ENCODE results near the gene CELA2A.

DNA sequence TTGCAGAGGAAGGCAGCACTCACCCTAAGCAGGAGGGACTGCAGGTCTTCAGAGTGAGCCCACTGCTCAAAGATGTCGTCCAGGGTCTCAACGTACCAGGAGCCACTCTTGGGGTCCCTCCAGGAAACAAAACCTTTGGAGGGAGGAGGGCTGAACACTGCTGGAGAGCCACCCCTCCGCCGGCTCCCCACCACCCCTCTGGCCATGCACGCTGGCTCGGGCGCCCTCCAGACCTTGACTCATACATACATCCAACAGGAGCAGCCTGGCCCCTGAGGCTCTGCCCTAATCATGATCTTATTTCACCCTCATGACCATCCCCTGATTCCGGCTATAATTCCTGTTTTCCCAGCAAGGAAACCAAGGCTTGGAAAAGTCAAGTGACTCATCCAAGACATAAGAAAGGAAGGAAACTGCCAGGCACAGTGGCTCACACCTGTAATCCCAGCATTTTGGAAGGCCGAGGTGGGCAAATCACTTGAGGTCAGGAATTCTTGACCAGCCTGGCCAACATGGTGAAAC lies 37.4 kb downstream of the CELA2A start:
- TF ChIP-seq JUND (IDR thresholded peaks at IDR 0.05) (no peak), RAD21 (IDR thresholded peaks at IDR 0.05; ENCODE audit: low read length) (no peak), POLR2AphosphoS5 (IDR thresholded peaks at IDR 0.05; ENCODE audit: low read depth, low read length) (no peak), NFIC (IDR thresholded peaks at IDR 0.05; ENCODE audit: borderline replicate concordance) (no peak), FOXJ3 (CRISPR knock-in tag; IDR thresholded peaks at IDR 0.05) (no peak)
- TF ChIP-seq, protein P1, sequence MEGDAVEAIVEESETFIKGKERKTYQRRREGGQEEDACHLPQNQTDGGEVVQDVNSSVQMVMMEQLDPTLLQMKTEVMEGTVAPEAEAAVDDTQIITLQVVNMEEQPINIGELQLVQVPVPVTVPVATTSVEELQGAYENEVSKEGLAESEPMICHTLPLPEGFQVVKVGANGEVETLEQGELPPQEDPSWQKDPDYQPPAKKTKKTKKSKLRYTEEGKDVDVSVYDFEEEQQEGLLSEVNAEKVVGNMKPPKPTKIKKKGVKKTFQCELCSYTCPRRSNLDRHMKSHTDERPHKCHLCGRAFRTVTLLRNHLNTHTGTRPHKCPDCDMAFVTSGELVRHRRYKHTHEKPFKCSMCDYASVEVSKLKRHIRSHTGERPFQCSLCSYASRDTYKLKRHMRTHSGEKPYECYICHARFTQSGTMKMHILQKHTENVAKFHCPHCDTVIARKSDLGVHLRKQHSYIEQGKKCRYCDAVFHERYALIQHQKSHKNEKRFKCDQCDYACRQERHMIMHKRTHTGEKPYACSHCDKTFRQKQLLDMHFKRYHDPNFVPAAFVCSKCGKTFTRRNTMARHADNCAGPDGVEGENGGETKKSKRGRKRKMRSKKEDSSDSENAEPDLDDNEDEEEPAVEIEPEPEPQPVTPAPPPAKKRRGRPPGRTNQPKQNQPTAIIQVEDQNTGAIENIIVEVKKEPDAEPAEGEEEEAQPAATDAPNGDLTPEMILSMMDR (IDR thresholded peaks at IDR 0.05): no peak

Measured in SK-N-SH (cell line).